Measurements from ENCODE around the gene SH3RF3. TPM values are rescaled to one million over a fixed set of nuclear protein-coding genes. Genes with fewer than 3 reads are reported as not detected.

Gene SH3RF3
- total RNA-seq, 1 experiment from 2014 or later: not detected

DNA sequence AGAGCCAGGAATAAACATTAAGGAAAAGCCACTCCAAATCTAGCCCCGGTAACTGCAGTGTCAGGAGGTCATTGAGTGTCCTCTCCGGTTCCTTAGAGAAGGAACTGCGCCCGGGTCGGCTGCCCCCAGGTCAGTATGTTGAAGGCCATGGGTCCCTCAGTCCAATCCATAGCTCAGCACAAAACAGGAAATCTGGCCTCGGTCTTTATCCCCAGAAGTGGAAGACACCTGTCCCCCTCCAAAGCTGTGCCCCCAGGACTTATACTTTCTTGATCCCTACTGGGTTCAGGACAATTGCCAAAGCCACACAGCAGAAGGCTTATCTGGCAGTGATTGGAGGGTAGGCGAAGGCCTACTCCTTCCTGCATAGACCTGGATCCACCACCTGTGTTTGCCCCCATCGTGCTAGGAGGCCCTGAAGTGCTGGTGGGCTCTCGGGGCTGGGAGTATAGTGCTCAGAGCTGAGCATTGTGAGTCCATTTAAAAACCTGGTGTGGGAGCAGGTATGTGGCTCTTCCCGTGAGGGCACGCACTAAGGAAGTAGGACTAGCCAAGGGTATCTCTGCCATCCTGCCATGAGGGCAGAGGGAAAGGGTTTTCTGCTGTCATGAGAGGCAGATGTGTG is 306.2 kb downstream of the SH3RF3 start:
- Histone ChIP-seq H3K4me3 (replicated peaks in 1 of 2; ENCODE audit: low read depth in 1 of 2, low read length in 2 of 2) (no peak overlapping the region), H2AFZ (ENCODE audit: low read depth, low read length, poor library complexity, severe bottlenecking) (no peak overlapping the region), H3K27ac (ENCODE audit: low read depth, low read length) (no peak overlapping the region), H3K27me3 (ENCODE audit: insufficient read depth, low read length) (no peaks in the 10 kb centered on the region), H3K4me2 (ENCODE audit: low read length) (no peak overlapping the region), H3K36me3 (ENCODE audit: control insufficient read depth in 1 of 2, insufficient read depth in 2 of 2, low read length in 2 of 2) (no peaks in the 10 kb centered on the region), H4K20me1 (ENCODE audit: insufficient read depth) (no peaks in the 10 kb centered on the region), H3K9me2 (ENCODE audit: insufficient read depth) (no peaks in the 10 kb centered on the region), H3K4me1 (ENCODE audit: control insufficient read depth in 1 of 2, insufficient read depth in 2 of 2, low read length in 2 of 2) (peaks cover 0 to 5% of the 10 kb centered on the region in 2 experiments; a peak in 1 of 4 replicates), H3K9me3 (ENCODE audit: control insufficient read depth in 1 of 2, insufficient read depth in 1 of 2, low read depth in 1 of 2, low read length in 2 of 2) (no peaks in the 10 kb centered on the region), H3K9ac (ENCODE audit: low read length) (no peak overlapping the region), H3K79me2 (ENCODE audit: insufficient read depth, low read length) (no peaks in the 10 kb centered on the region)
- CTCF ChIA-PET: no interaction called here
- no TSS peak for BruUV-seq (replicated peaks)
- RAD21 ChIA-PET (ENCODE audit: low non-redundant PET in 1 of 2, low total read pairs in 2 of 2, uncharacterized antibody in 2 of 2, unreplicated experiment in 2 of 2): no interaction called here
- DNase-seq (ENCODE audit: low read depth, low spot score) (no peak), ATAC-seq (no peak)
- intact Hi-C loops (cut with micrococcal nuclease): no loop called here
- no peak for TF ChIP-seq CBX3 (IDR thresholded peaks at IDR 0.05; ENCODE audit: low read depth)
- TF ChIP-seq, protein P1, sequence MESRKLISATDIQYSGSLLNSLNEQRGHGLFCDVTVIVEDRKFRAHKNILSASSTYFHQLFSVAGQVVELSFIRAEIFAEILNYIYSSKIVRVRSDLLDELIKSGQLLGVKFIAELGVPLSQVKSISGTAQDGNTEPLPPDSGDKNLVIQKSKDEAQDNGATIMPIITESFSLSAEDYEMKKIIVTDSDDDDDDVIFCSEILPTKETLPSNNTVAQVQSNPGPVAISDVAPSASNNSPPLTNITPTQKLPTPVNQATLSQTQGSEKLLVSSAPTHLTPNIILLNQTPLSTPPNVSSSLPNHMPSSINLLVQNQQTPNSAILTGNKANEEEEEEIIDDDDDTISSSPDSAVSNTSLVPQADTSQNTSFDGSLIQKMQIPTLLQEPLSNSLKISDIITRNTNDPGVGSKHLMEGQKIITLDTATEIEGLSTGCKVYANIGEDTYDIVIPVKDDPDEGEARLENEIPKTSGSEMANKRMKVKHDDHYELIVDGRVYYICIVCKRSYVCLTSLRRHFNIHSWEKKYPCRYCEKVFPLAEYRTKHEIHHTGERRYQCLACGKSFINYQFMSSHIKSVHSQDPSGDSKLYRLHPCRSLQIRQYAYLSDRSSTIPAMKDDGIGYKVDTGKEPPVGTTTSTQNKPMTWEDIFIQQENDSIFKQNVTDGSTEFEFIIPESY (IDR thresholded peaks at IDR 0.05; ENCODE audit: extremely low read depth, insufficient replicate concordance, low read length): no peak
- TF ChIP-seq EGR1 (IDR thresholded peaks at IDR 0.05; ENCODE audit: low read depth): no peak
- TF ChIP-seq MAX (IDR thresholded peaks at IDR 0.05): no peak
- TF ChIP-seq EZH2phosphoT487 (IDR thresholded peaks at IDR 0.05; ENCODE audit: borderline replicate concordance): no peak
- no peak for TF ChIP-seq POLR2AphosphoS5 (IDR thresholded peaks at IDR 0.05; ENCODE audit: low read depth, low read length)
- TF ChIP-seq FOSL1 (IDR thresholded peaks at IDR 0.05; ENCODE audit: low read depth): no peak
- no peak for TF ChIP-seq YY1 (IDR thresholded peaks at IDR 0.05; ENCODE audit: extremely low read depth, insufficient replicate concordance, low read depth, low read length)
- TF ChIP-seq ZNF274 (IDR thresholded peaks at IDR 0.05; ENCODE audit: low read depth, low read length): no peak
- TF ChIP-seq POLR2A (IDR thresholded peaks at IDR 0.05; ENCODE audit: borderline replicate concordance, extremely low read depth, insufficient read depth, insufficient read length): no peak
- TF ChIP-seq, protein P2, sequence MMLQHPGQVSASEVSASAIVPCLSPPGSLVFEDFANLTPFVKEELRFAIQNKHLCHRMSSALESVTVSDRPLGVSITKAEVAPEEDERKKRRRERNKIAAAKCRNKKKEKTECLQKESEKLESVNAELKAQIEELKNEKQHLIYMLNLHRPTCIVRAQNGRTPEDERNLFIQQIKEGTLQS (IDR thresholded peaks at IDR 0.05): no peak
- TF ChIP-seq JUND (IDR thresholded peaks at IDR 0.05): no peak
- TF ChIP-seq CTCF (IDR thresholded peaks at IDR 0.05 in 2 of 3, conservative IDR thresholded peaks at IDR 0.05 in 1 of 3; ENCODE audit: borderline replicate concordance in 1 of 3, insufficient read depth in 1 of 3, low read depth in 2 of 3, low read length in 2 of 3): no peak
- TF ChIP-seq ZFX (IDR thresholded peaks at IDR 0.05): no peak
- TF ChIP-seq CEBPB (IDR thresholded peaks at IDR 0.05; ENCODE audit: low read depth): no peak
- no peak for TF ChIP-seq SP1 (IDR thresholded peaks at IDR 0.05; ENCODE audit: low read depth)
- no peak for TF ChIP-seq SRF (IDR thresholded peaks at IDR 0.05; ENCODE audit: low read depth)
- no peak for TF ChIP-seq TCF7L2 (IDR thresholded peaks at IDR 0.05; ENCODE audit: borderline replicate concordance, extremely low read depth, insufficient read depth, insufficient read length)
- POLR2A ChIA-PET: no interaction called here

Data from HCT116 (cell line).